ENCODE data around the gene KRT72.
"Not testable (repeated sequence)": the region's sequence is repeated elsewhere in the genome, so short reads cannot be mapped to it uniquely, and the experiment has no call there.

The KRT72 gene

GRCh38 chr12:52606096-52606495, 4.8 kb upstream of the KRT72 start:
- no peak for DNase-seq

- DNase-seq, result no peak
These were observed 4.3 kb upstream of the KRT72 start for GRCh38 chr12:52605542-52605941.

- DNase-seq, result no peak
These were observed 3.6 kb upstream of the KRT72 start for GRCh38 chr12:52604859-52605258.

GRCh38 chr12:52603314-52603713, 2.1 kb upstream of the KRT72 start:
- no peak for DNase-seq

- no peak for DNase-seq
These were observed 1.3 kb upstream of the KRT72 start for GRCh38 chr12:52602552-52602951.

GRCh38 chr12:52601671-52602070, 408 bp upstream of the KRT72 start:
- no peak for DNase-seq

- no peak for DNase-seq
These were observed 788 bp downstream of the KRT72 start for GRCh38 chr12:52600475-52600874.

- DNase-seq, result no peak
These were observed 1.2 kb downstream of the KRT72 start for GRCh38 chr12:52600071-52600470.

- no peak for DNase-seq
These were observed 2.3 kb downstream of the KRT72 start for GRCh38 chr12:52598966-52599365.

GRCh38 chr12:52594237-52594636, 7.0 kb downstream of the KRT72 start:
- DNase-seq, result not testable (repeated sequence)

- no peak for DNase-seq
These were observed 9.7 kb downstream of the KRT72 start for GRCh38 chr12:52591521-52591920.

GRCh38 chr12:52590021-52590420, 11.2 kb downstream of the KRT72 start:
- no peak for DNase-seq

- no peak for DNase-seq
These were observed 13.7 kb downstream of the KRT72 start for GRCh38 chr12:52587563-52587962.

GRCh38 chr12:52585946-52586345, 15.3 kb downstream of the KRT72 start:
- DNase-seq, result no peak

GRCh38 chr12:52585066-52585465, 16.2 kb downstream of the KRT72 start:
- no peak for DNase-seq

- no peak for DNase-seq
These were observed 17.0 kb downstream of the KRT72 start for GRCh38 chr12:52584156-52584682.

GRCh38 chr12:52582971-52583456, 18.2 kb downstream of the KRT72 start:
- peak; percentile 75 for DNase-seq

GRCh38 chr12:52582486-52582885, 18.8 kb downstream of the KRT72 start:
- no peak for DNase-seq

GRCh38 chr12:52581481-52581880, 19.8 kb downstream of the KRT72 start:
- no peak for DNase-seq

GRCh38 chr12:52581066-52581465, 20.2 kb downstream of the KRT72 start:
- DNase-seq, result no peak

- peak; percentile 86 for DNase-seq
These were observed 20.8 kb downstream of the KRT72 start for GRCh38 chr12:52580496-52580895.

- peak; percentile 54 for DNase-seq
These were observed 21.5 kb downstream of the KRT72 start for GRCh38 chr12:52579468-52580465.

- no peak for DNase-seq
These were observed 22.8 kb downstream of the KRT72 start for GRCh38 chr12:52578469-52578868.

- DNase-seq, result no peak
These were observed 23.9 kb downstream of the KRT72 start for GRCh38 chr12:52577316-52577715.
